T-helper 2 cell treated with Interferon-gamma antibody and Interleukin-4, amounts not matched to agents 5 μg/mL and 100 μg/mL, for 36 hours (primary cell): ENCODE results near the gene RFC2.

Source experiments
- DNase-seq: peaks from one replicate; pipeline ENCODE4 v3.0.0; 2021; ENCODE audit warnings: low spot score
- H3K27ac Mint-ChIP-seq: one replicate; pipeline ENCODE4 v1.8.0; 2021; ENCODE audit warnings: mild to moderate bottlenecking, mixed read lengths
- H3K27me3 Mint-ChIP-seq: one replicate; pipeline ENCODE4 v1.8.0; 2021; ENCODE audit warnings: low read depth, mixed read lengths
- H3K36me3 Mint-ChIP-seq: one replicate; pipeline ENCODE4 v1.8.0; 2021; ENCODE audit warnings: low read depth, mixed read lengths
- H3K4me1 Mint-ChIP-seq: one replicate; pipeline ENCODE4 v1.8.0; 2021; ENCODE audit warnings: low read depth, mixed read lengths
- H3K4me3 Mint-ChIP-seq: one replicate; pipeline ENCODE4 v1.8.0; 2022; ENCODE audit warnings: mild to moderate bottlenecking, moderate library complexity, mixed read lengths
- H3K9me3 Mint-ChIP-seq: one replicate; pipeline ENCODE4 v1.8.0; 2021; ENCODE audit warnings: mixed read lengths

The RFC2 gene

DNA sequence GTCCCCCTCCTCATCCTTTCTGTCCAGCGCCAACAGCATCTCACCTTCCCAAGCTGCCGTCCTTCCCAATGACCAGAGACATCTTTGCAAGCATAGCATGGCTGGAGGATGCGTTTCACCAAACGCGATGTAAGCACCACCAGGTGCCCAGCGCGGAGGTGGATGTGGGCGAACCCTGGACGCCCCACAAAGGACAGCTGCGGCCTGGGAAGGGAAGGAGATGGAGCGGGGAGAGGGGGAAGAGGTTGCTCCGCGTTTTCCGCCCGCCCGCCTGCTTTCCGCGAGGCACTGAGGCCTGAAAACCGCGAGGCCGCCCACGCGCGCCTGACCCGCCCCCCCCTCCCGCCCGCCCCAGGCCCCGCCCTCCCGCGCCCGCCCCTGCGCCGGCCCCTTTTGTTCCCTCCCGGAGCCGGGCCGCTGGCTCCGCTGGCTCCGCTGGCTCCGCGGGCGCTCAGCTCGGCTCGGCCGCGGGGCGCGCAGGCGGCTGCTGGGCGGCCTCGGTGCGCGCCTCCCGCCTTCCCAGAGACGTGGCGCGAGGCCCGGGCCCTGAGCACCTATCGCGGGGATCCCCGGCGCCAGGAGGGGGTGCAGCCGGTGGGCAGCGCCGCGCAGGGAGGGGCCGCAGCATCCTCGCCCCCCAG lies 34.9 kb upstream of the RFC2 start, which contains the start of gene CLIP2:
Gene CLIP2 (plus strand): TSS at position 390 of the 641 bp plus-strand sequence. CDS start 28,140 bp downstream, outside the sequence.
- H3K27me3 Mint-ChIP-seq: peaks cover 43% of the 10 kb centered on the region
- peak within 1 kb of the TSS; percentile 81 for H3K4me3 Mint-ChIP-seq
- H3K27ac Mint-ChIP-seq: no peak within 1 kb of the TSS
- H3K36me3 Mint-ChIP-seq: no peaks in the 10 kb centered on the region
- peaks cover 11% of the 10 kb centered on the region for H3K4me1 Mint-ChIP-seq
- peak; percentile 68 for DNase-seq
- no peaks in the 10 kb centered on the region for H3K9me3 Mint-ChIP-seq

DNA sequence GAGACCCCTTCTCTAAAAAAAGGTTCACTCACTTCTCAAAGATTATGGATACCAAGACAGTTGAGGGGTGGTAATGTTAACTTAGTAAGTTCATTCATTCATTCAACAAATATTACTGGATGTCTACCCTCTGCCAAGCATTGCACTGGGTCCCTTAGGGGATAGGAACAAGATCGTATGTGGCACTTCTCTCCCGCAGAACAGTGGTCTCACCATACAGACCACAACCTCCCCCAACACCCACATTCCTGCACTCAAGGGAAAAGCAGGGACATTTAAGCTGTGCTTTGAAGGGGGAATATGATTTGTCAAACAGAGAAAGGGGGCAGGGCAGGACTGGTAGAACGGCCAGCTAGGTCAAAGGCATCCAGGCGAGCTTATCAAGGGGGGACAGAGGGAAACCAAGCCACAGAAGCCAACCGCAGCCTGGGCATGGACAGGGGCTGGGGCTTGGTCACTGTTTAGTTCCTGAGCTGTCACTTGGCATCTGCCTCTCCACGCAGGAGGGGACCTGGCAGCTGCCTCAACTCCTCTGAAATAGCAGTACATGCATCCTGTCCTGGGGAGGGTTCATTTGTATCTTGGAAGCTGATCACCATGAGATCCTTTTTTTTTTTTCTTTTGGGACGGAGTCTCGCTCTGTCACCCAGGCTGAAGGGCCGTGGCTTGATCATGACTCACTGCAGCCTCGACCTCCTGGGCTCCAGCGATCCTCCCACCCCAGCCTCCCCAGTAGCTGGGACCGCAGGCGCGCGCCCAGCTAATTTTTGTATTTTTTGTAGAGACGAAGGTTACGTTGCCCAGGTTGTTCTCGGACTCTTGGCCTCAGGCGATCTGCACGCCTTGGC lies 34.1 kb upstream of the RFC2 start:
- peak overlapping the region; percentile 81 for H3K4me3 Mint-ChIP-seq
- H3K27me3 Mint-ChIP-seq: peaks cover 40% of the 10 kb centered on the region
- H3K36me3 Mint-ChIP-seq: no peaks in the 10 kb centered on the region
- peaks cover 8% of the 10 kb centered on the region for H3K4me1 Mint-ChIP-seq
- no peak for DNase-seq
- no peak overlapping the region for H3K27ac Mint-ChIP-seq
- no peaks in the 10 kb centered on the region for H3K9me3 Mint-ChIP-seq

GRCh38 chr7:74287303-74288033 lies 33.3 kb upstream of the RFC2 start:
- Mint-ChIP-seq H3K27me3 (peaks cover 34% of the 10 kb centered on the region), H3K27ac (no peak overlapping the region), H3K9me3 (no peaks in the 10 kb centered on the region), H3K36me3 (no peaks in the 10 kb centered on the region), H3K4me3 (no peak overlapping the region), H3K4me1 (peaks cover 8% of the 10 kb centered on the region)
- no peak for DNase-seq

- peaks cover 26% of the 10 kb centered on the region for H3K27me3 Mint-ChIP-seq
These were observed 31.9 kb upstream of the RFC2 start for GRCh38 chr7:74286131-74286530.

GRCh38 chr7:74284781-74285259 lies 30.6 kb upstream of the RFC2 start:
- Mint-ChIP-seq H3K27ac (no peak overlapping the region), H3K4me1 (peaks cover 6% of the 10 kb centered on the region), H3K9me3 (no peaks in the 10 kb centered on the region), H3K4me3 (no peak overlapping the region), H3K27me3 (peaks cover 17% of the 10 kb centered on the region), H3K36me3 (no peaks in the 10 kb centered on the region)
- DNase-seq: no peak

More at GRCh38 chr7:74286131-74286530, 31.9 kb upstream of the RFC2 start:
- Mint-ChIP-seq H3K27ac (no peak overlapping the region), H3K4me3 (no peak overlapping the region), H3K4me1 (peaks cover 8% of the 10 kb centered on the region), H3K9me3 (no peaks in the 10 kb centered on the region), H3K36me3 (no peaks in the 10 kb centered on the region)
- DNase-seq: no peak

DNA sequence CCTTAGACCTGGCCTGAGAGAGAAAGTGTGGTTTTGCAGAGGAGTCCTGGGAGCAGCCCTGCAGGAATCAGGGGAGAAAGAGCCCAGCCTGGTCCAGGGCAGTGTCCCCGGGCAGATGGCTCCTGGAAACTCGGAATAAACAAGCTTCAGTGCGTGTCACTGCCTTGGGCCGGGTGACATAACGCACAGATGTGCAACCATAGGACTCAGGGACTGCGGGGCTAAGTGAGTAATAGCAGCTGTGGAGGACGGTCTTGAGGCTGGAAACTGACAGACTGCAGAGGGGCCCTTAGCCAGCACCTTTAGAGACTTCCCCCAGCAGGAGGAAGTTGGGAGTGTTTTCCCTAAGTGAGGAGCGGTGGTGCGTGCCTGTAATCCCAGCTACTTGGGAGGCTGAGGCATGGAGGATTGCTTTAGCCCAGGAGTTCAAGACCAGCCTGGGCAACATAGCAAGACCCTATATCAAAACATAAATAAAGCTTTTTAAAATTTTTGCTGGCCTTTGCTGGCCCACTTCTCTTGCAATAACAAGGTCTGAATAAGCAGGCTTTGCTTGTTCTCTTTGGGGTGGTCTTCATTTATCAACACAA lies 29.8 kb upstream of the RFC2 start:
- no peak for DNase-seq
- Mint-ChIP-seq H3K27ac (no peak overlapping the region), H3K27me3 (peaks cover 16% of the 10 kb centered on the region), H3K36me3 (no peaks in the 10 kb centered on the region), H3K4me1 (peaks cover 5% of the 10 kb centered on the region), H3K9me3 (no peaks in the 10 kb centered on the region), H3K4me3 (no peak overlapping the region)

DNA sequence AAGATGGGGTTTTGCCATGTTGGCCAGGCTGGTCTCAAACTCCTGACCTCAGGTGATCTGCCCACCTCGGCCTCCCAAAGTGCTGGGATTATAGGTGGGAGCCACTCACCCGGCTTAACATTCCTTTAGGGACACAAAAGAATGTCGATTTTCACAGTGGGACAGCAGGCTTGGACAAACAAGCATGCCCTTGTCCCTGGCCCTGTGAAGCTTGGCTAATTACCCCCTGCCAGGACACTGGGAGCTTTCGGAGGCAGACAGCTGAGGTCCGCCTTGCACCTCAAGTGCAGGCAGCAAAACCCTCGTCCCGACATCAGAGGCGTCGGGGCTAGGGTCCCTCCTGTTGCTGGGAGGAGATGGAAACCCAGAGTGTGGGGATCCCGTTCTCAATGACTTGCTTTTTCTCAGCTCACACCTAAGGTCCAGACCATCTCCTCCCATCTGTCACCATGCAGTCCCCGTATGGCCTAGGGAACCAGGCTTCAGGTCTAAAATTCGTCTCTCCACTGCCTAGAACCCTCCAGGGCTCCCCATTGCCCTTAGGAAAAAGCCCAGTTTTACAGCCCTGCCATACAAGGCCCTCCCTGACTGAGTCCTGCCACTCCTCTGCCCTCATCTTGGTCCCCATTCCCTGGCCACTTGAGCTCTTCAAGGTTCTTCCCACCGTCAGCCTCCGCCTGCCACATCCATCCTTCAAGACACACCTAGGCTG lies 28.7 kb upstream of the RFC2 start:
- peaks cover 6% of the 10 kb centered on the region for H3K27me3 Mint-ChIP-seq
- H3K27ac Mint-ChIP-seq: no peak overlapping the region
- no peak overlapping the region for H3K4me3 Mint-ChIP-seq
- no peak for DNase-seq
- H3K9me3 Mint-ChIP-seq: no peaks in the 10 kb centered on the region
- H3K36me3 Mint-ChIP-seq: no peaks in the 10 kb centered on the region
- H3K4me1 Mint-ChIP-seq: peaks cover under 1% of the 10 kb centered on the region

- Mint-ChIP-seq H3K4me3 (no peak overlapping the region), H3K27me3 (no peaks in the 10 kb centered on the region), H3K4me1 (no peaks in the 10 kb centered on the region), H3K36me3 (no peaks in the 10 kb centered on the region), H3K9me3 (no peaks in the 10 kb centered on the region), H3K27ac (no peak overlapping the region)
- DNase-seq: no peak
These were observed 26.8 kb upstream of the RFC2 start for GRCh38 chr7:74280985-74281384.

DNA sequence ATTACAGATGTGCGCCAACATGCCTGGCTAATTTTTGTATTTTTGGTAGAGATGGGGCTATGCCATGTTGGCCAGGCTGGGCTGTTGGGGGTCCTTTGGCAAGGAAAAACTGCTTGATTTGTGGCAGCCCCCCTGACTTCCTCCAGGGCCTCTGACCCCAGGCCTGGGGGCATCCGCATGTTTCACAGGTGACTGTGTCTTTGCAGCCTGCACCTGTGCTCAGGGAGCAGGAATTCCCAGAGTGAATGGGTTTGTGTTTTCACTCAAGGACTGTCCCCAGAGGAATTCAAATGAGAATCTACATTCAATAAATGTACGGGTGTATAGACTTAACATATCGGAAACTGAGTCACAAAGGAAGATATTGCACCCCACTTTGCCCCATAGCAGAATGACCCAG lies 23.4 kb upstream of the RFC2 start:
- Mint-ChIP-seq H3K4me1 (no peaks in the 10 kb centered on the region), H3K27ac (no peak overlapping the region), H3K36me3 (no peaks in the 10 kb centered on the region), H3K4me3 (no peak overlapping the region), H3K9me3 (no peaks in the 10 kb centered on the region), H3K27me3 (no peaks in the 10 kb centered on the region)
- no peak for DNase-seq

- DNase-seq: no peak
- Mint-ChIP-seq H3K9me3 (no peaks in the 10 kb centered on the region), H3K27ac (no peak overlapping the region), H3K27me3 (no peaks in the 10 kb centered on the region), H3K4me3 (no peak overlapping the region), H3K36me3 (no peaks in the 10 kb centered on the region), H3K4me1 (peaks cover 9% of the 10 kb centered on the region)
These were observed 21.2 kb upstream of the RFC2 start for GRCh38 chr7:74275401-74275881.

DNA sequence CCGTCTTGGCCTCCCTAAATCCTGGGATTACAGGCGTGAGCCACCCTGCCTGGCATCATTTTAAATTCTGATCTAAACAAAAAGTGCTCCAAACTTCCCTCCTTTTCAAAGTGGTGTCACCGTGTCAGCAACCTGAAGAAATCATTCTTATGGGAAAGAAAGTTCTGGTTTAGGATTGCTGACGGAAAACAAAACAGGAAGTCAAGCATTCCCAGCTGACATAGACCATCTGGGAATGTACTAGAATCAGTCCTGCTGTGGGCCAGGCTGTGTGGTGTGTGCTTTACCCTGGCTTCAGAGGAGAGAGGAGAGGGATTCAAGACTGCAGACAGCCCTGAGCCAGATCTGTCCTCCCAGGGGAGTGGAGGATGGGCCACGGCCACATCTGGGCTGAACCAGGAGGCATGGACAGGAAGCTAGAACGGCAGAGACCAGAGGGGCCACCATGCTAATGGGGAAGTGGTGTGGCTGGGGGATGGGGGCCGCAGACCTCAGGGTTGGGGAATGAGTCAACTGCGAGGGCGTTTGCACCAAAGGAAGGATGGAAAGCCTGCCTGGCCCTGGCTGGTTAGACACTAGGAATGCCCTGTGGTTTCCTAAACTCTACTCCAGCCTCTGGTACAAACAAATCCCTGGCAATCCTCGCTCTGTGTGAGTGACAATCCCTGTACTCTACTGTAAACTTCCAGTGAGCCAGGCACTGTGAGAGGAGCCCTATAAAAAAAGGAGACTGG lies 18.3 kb upstream of the RFC2 start:
- no peak overlapping the region for H3K4me3 Mint-ChIP-seq
- DNase-seq: peak; percentile 41
- no peaks in the 10 kb centered on the region for H3K36me3 Mint-ChIP-seq
- H3K27ac Mint-ChIP-seq: no peak overlapping the region
- H3K9me3 Mint-ChIP-seq: no peaks in the 10 kb centered on the region
- peaks cover 9% of the 10 kb centered on the region for H3K4me1 Mint-ChIP-seq
- peaks cover 6% of the 10 kb centered on the region for H3K27me3 Mint-ChIP-seq

DNA sequence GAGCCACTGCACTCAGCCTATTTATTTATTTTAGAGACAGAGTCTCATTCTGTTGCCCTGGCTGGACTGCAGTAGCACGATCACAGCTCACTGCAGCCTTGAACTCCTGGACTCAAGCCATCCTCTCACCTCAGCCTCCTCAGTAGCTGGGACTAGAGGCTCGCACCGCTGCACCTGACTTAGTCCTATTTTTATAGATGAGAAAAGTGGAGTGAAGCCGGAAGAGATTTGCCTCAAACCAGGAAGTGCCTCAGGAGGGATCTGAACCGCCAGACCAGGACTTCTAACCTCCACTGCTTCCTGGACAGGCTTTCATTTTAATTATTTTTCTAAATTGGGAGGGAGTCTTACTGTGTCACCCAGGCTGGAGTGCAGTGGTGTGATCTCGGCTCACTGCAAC lies 17.5 kb upstream of the RFC2 start:
- no peaks in the 10 kb centered on the region for H3K36me3 Mint-ChIP-seq
- H3K27me3 Mint-ChIP-seq: peaks cover 6% of the 10 kb centered on the region
- peak overlapping the region; percentile 41 for H3K4me3 Mint-ChIP-seq
- no peak for DNase-seq
- no peaks in the 10 kb centered on the region for H3K9me3 Mint-ChIP-seq
- H3K27ac Mint-ChIP-seq: peak overlapping the region; percentile 74
- peaks cover 9% of the 10 kb centered on the region for H3K4me1 Mint-ChIP-seq
